OCI-LY7 (cell line): ENCODE data around the gene LYRM4. TPM values are rescaled to one million over a fixed set of nuclear protein-coding genes. Genes with fewer than 3 reads are reported as not detected.

Experiments used
- BruUV-seq: library from RNA; stranded (reverse); fragments of 400-500 nt; replicated peaks from 2 replicates; lab custom pipeline; 2021; lab: Mats Ljungman, UMichigan
- CTCF ChIA-PET: fragments of 300-600 bp; sonication (Branson Sonifier 250); formaldehyde crosslinking; loops from one replicate; lab custom pipeline; 2022; ENCODE audit warnings: antibody characterized with exemption; ENCODE audit not compliant: unreplicated experiment; lab: Charles Lee
- POLR2A ChIA-PET: fragments of 300-600 bp; sonication (Branson Sonifier 250); formaldehyde crosslinking; loops from one replicate; lab custom pipeline; 2022; ENCODE audit warnings: antibody characterized with exemption; lab: Charles Lee
- DNase-seq: peaks from one replicate; pipeline ENCODE4 v3.0.0-alpha.2; 2015; ENCODE audit warnings: low spot score
- H2AFZ ChIP-seq: fragments of 200-600 bp; sonication (generic), shearing (Covaris generic); 2 replicates; pipeline ENCODE4 v1.6.1; 2014; ENCODE audit warnings: mild to moderate bottlenecking, antibody characterized with exemption, low read length, moderate library complexity
- H3K27ac ChIP-seq: fragments of 200-600 bp; sonication (generic); 2 replicates; pipeline ENCODE4 v1.5.1; 2014; ENCODE audit warnings: mixed run types, low read depth, mild to moderate bottlenecking, moderate library complexity, low read length, inconsistent platforms; ENCODE audit not compliant: poor library complexity, severe bottlenecking
- H3K36me3 ChIP-seq: fragments of 200-600 bp; sonication (generic); 2 replicates; pipeline ENCODE4 v1.6.1; 2014; ENCODE audit warnings: mild to moderate bottlenecking, antibody characterized with exemption, low read length, moderate library complexity, mixed read lengths; ENCODE audit not compliant: insufficient read depth
- H3K4me1 ChIP-seq: fragments of 200-600 bp; sonication (generic); 2 replicates; pipeline ENCODE4 v1.5.1; 2014; ENCODE audit warnings: mild to moderate bottlenecking, low read length; ENCODE audit not compliant: insufficient read depth, poor library complexity, severe bottlenecking
- H3K4me2 ChIP-seq: fragments of 200-600 bp; sonication (generic); 2 replicates; pipeline ENCODE4 v1.6.1; 2014; ENCODE audit warnings: mild to moderate bottlenecking, low read length
- H3K4me3 ChIP-seq: fragments of 200-600 bp; sonication (generic); 2 replicates; pipeline ENCODE4 v1.5.1; 2014; ENCODE audit warnings: mild to moderate bottlenecking, low read depth, low read length; ENCODE audit not compliant: poor library complexity, severe bottlenecking
- H3K79me2 ChIP-seq: fragments of 200-600 bp; sonication (generic); 2 replicates; pipeline ENCODE4 v1.6.1; 2016; ENCODE audit warnings: low read depth, mild to moderate bottlenecking, low read length, moderate library complexity, mixed read lengths; ENCODE audit not compliant: insufficient read depth
- H3K9me2 ChIP-seq: fragments of 200-600 bp; sonication (generic); 2 replicates; pipeline ENCODE4 v1.6.1; 2016; ENCODE audit warnings: mild to moderate bottlenecking, low read length, mixed read lengths; ENCODE audit not compliant: insufficient read depth
- H3K9me3 ChIP-seq: fragments of 200-600 bp; sonication (generic); 2 replicates; pipeline ENCODE4 v1.6.1; 2014; ENCODE audit warnings: mild to moderate bottlenecking, mixed run types, low read length, mixed read lengths
- H4K20me1 ChIP-seq: fragments of 200-600 bp; sonication (generic); 2 replicates; pipeline ENCODE4 v1.6.1; 2014; ENCODE audit warnings: mild to moderate bottlenecking, antibody characterized with exemption, low read length, moderate library complexity, mixed read lengths; ENCODE audit not compliant: insufficient read depth
- EZH2phosphoT487 ChIP-seq: fragments of 200-600 bp; sonication (generic); IDR thresholded peaks from 2 replicates; pipeline ENCODE4 v1.6.1; 2018; ENCODE audit warnings: low read depth, borderline replicate concordance, mild to moderate bottlenecking, mixed run types, antibody characterized with exemption, low read length, moderate library complexity, mixed read lengths
- intact Hi-C: fragments of 100-400 bp; cut with micrococcal nuclease; formaldehyde crosslinking; loops from one replicate; pipeline ENCODE4 v1.10.0; 2022; ENCODE audit not compliant: unreplicated experiment
- total RNA-seq, 2 experiments: library from RNA; depleted of rRNA in 1 of 2; stranded (reverse); fragments of >200 nt in 1 of 2; shearing (Covaris generic) in 1 of 2; gene quantifications; 2 replicates each; pipeline ENCODE4 v1.2.3, GENCODE V29; 2014 to 2022
- TF ChIP-seq, protein P1 (sequence below): fragments of 200-600 bp; sonication (generic); conservative IDR thresholded peaks from 2 replicates; pipeline ENCODE4 v1.5.1; 2014; ENCODE audit warnings: mild to moderate bottlenecking, antibody characterized with exemption, low read length, moderate library complexity, mixed read lengths

LYRM4 gene
- total RNA-seq, 2 experiments from 2014 or later = 19.6 to 34.3 TPM

DNA sequence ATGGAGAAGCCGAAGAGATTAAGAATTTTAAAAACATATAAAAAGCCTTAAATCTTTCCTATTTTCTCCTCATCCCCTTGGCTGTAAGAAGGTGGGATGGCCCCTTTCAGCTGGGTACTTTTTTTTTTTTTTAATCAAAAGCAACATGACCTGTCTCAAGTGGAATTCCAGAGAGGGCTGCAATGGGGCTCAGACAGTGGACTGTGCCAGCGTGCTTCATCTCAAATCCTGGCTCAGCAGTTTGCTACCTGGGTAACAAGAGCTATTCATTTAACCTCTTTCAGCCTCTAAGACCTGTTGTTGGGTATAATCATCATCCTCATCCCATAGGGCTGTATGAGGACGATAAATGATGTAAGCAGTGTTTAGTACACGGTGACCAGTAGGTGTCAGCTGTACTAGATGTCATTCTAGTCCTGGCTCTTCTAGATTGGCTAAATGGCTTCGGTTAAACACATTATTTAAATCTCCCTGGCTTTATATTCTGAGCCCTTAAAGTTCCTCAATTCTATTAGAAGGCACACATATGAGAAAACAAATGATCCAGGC lies 182.6 kb downstream of the LYRM4 start:
- Histone ChIP-seq H3K27ac (no peak overlapping the region), H3K9me3 (no peaks in the 10 kb centered on the region), H4K20me1 (no peaks in the 10 kb centered on the region), H3K79me2 (no peaks in the 10 kb centered on the region), H2AFZ (no peak overlapping the region), H3K36me3 (no peaks in the 10 kb centered on the region), H3K4me1 (no peaks in the 10 kb centered on the region), H3K4me3 (no peak overlapping the region), H3K9me2 (no peaks in the 10 kb centered on the region), H3K4me2 (no peak overlapping the region)
- DNase-seq = peak; percentile 5
- POLR2A ChIA-PET = interaction anchor here (0.5 kb wide), 1 partner anchor 464 kb away, joined by 3 read pairs; no protein-coding TSS in a partner anchor
- no TSS peak for BruUV-seq
- intact Hi-C loops = no loop called here
- TF ChIP-seq EZH2phosphoT487 = no peak
- TF ChIP-seq, protein P1, sequence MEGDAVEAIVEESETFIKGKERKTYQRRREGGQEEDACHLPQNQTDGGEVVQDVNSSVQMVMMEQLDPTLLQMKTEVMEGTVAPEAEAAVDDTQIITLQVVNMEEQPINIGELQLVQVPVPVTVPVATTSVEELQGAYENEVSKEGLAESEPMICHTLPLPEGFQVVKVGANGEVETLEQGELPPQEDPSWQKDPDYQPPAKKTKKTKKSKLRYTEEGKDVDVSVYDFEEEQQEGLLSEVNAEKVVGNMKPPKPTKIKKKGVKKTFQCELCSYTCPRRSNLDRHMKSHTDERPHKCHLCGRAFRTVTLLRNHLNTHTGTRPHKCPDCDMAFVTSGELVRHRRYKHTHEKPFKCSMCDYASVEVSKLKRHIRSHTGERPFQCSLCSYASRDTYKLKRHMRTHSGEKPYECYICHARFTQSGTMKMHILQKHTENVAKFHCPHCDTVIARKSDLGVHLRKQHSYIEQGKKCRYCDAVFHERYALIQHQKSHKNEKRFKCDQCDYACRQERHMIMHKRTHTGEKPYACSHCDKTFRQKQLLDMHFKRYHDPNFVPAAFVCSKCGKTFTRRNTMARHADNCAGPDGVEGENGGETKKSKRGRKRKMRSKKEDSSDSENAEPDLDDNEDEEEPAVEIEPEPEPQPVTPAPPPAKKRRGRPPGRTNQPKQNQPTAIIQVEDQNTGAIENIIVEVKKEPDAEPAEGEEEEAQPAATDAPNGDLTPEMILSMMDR = 0 out of 2 replicates have a peak, but pooled peaks have one; percentile 26
- CTCF ChIA-PET = interaction anchor here (0.7 kb wide), 1 partner anchor 17 kb away, joined by 3 read pairs; no protein-coding TSS in a partner anchor

DNA sequence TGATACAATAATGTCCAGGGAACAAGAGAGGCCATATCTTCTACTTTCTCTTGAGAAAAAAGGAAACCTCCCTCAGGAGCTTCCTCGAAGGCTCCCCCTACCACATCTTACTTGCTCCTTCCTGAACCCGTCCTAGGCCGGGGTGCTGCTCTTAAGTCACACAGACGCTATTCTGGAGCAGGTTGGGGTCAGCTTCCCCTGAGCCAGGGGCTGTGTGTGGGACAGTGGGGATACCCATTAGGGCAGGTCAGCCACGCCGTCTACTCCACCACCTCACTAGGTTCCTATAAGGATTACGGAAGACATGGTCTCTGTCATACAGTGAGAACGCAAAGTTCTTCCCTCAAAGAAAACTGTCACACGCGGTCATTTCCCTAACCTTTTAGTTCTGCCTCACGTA lies 183.8 kb downstream of the LYRM4 start:
- TF ChIP-seq, protein P1 = no peak
- no peak for TF ChIP-seq EZH2phosphoT487
- Histone ChIP-seq H3K79me2 (no peaks in the 10 kb centered on the region), H3K27ac (no peak overlapping the region), H3K4me3 (no peak overlapping the region), H3K9me3 (no peaks in the 10 kb centered on the region), H2AFZ (no peak overlapping the region), H3K4me1 (no peaks in the 10 kb centered on the region), H3K9me2 (no peaks in the 10 kb centered on the region), H3K4me2 (no peak overlapping the region), H4K20me1 (no peaks in the 10 kb centered on the region), H3K36me3 (no peaks in the 10 kb centered on the region)
- POLR2A ChIA-PET = no interaction called here
- CTCF ChIA-PET = no interaction called here
- no peak for DNase-seq
- BruUV-seq = no TSS peak
- intact Hi-C loops = no loop called here

DNA sequence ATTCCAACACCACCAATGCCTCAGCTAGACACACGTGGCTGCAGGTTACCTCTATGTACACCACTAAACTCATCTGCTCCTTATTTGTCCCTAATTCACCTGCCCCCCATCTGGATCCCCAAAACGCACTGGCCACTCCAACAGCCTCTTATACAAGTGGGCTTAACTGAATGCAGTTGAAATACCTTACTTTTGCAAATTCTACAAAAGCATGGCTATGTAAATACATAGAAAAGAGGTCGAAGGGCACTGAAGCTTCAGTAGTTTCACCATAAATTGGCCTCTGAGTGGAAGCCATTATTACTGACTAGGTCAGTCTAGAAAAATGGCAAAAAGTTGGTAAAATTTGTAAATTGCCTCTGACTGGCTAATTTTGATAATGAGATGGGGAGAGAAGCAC lies 186.8 kb downstream of the LYRM4 start:
- intact Hi-C loops = no loop called here
- Histone ChIP-seq H3K79me2 (no peaks in the 10 kb centered on the region), H3K4me1 (no peaks in the 10 kb centered on the region), H3K9me3 (no peaks in the 10 kb centered on the region), H3K27ac (no peak overlapping the region), H3K4me2 (no peak overlapping the region), H3K36me3 (no peaks in the 10 kb centered on the region), H3K9me2 (no peaks in the 10 kb centered on the region), H4K20me1 (no peaks in the 10 kb centered on the region), H2AFZ (no peak overlapping the region), H3K4me3 (no peak overlapping the region)
- no TSS peak for BruUV-seq
- ChIA-PET CTCF (no interaction called here), POLR2A (no interaction called here)
- no peak for DNase-seq
- no peak for TF ChIP-seq EZH2phosphoT487
- TF ChIP-seq, protein P1 = no peak
